Thyroid gland (tissue), 4 donors: ENCODE results near the gene ADCY5.

Experiments used
- CTCF ChIP-seq, 6 experiments: fragments of 200-600 bp in 3 of 6; fragments of 450-650 bp in 3 of 6; sonication (generic) in 3 of 6; IDR thresholded peaks; one replicate each; pipeline ENCODE4 v1.5.1; 2016 to 2019; ENCODE audit warnings: antibody characterized with exemption in 6 of 6, mild to moderate bottlenecking in 2 of 6, inconsistent platforms in 1 of 6, moderate library complexity in 1 of 6
- POLR2A ChIP-seq, 2 donors: fragments of 450-650 bp; IDR thresholded peaks; one replicate each; pipeline ENCODE4 v1.6.1; 2017; ENCODE audit warnings: antibody characterized with exemption in 2 of 2, mild to moderate bottlenecking in 2 of 2, moderate library complexity in 1 of 2

- TF ChIP-seq CTCF (IDR thresholded peaks at IDR 0.05) = no peak
- TF ChIP-seq POLR2A (IDR thresholded peaks at IDR 0.05) = no peak
These were observed 108.6 kb downstream of the ADCY5 start for GRCh38 chr3:123340336-123340735.
